Stimulated activated CD4-positive, alpha-beta T cell treated with anti-CD3 and anti-CD28 coated beads, Interleukin-15, amount 100 ng/mL, for 48 hours (primary cell): Measurements from ENCODE around the gene CISD3.

Experiments used
- DNase-seq, 2 donors: peaks; one replicate each; pipeline ENCODE4 v3.0.0-alpha.2; 2020; ENCODE audit warnings: low read depth in 2 of 2

CISD3 gene

GRCh38 chr17:38743556-38744171 is 13.5 kb downstream of the CISD3 start:
- no peak for DNase-seq

- no peak for DNase-seq
Measured at GRCh38 chr17:38745545-38745944, 15.4 kb downstream of the CISD3 start.

GRCh38 chr17:38746004-38746848 is 16.1 kb downstream of the CISD3 start:
- DNase-seq, result no peak

GRCh38 chr17:38746849-38747462 is 16.8 kb downstream of the CISD3 start:
- no peak for DNase-seq

- no peak for DNase-seq
Measured at GRCh38 chr17:38747463-38748148, 17.5 kb downstream of the CISD3 start.

GRCh38 chr17:38748149-38748891 is 18.2 kb downstream of the CISD3 start, which contains the start of gene PCGF2:
PCGF2 (minus strand) TSS chr17:38748336; CDS start chr17:38740402, 7,934 bp downstream.
- DNase-seq, result no peak

- no peak for DNase-seq
Measured at GRCh38 chr17:38748892-38749222, 18.7 kb downstream of the CISD3 start.

- no peak for DNase-seq
Measured at GRCh38 chr17:38749223-38750043, 19.3 kb downstream of the CISD3 start.

GRCh38 chr17:38750044-38750311 is 19.8 kb downstream of the CISD3 start:
- DNase-seq, result no peak

- DNase-seq, result no peak
Measured at GRCh38 chr17:38750312-38751121, 20.4 kb downstream of the CISD3 start.

GRCh38 chr17:38751144-38751807 is 21.1 kb downstream of the CISD3 start:
- DNase-seq, result no peak

- peak; percentile 75 to 77 for DNase-seq
Measured at GRCh38 chr17:38751808-38752307, 21.7 kb downstream of the CISD3 start.

- peak; percentile 97 to 98 for DNase-seq
Measured at GRCh38 chr17:38752308-38753070, 22.3 kb downstream of the CISD3 start, which contains the start of gene PSMB3. PSMB3 (plus strand) TSS chr17:38752741; CDS start chr17:38752827, 86 bp downstream.

- DNase-seq, result no peak
Measured at GRCh38 chr17:38753071-38753506, 22.9 kb downstream of the CISD3 start.

- peak in 1 of 2 donors; percentile 25 for DNase-seq
Measured at GRCh38 chr17:38761612-38762011, 31.5 kb downstream of the CISD3 start.

GRCh38 chr17:38762231-38762630 is 32.1 kb downstream of the CISD3 start:
- DNase-seq, result no peak

GRCh38 chr17:38766341-38766740 is 36.2 kb downstream of the CISD3 start:
- DNase-seq, result no peak

- DNase-seq, result no peak
Measured at GRCh38 chr17:38768417-38768816, 38.3 kb downstream of the CISD3 start.
